ENCODE results near the gene PDLIM1. TPM values are rescaled to one million over a fixed set of nuclear protein-coding genes. Genes with fewer than 3 reads are reported as not detected.
A peak's percentile ranks its signal among the peaks of the same experiment; 100 is the strongest.

Gene PDLIM1
- total and polyA plus RNA-seq, 2 experiments from 2014 or later: 111 to 233 TPM

- no peak for DNase-seq (ENCODE audit: low spot score)
- H3K4me3 Mint-ChIP-seq: no peak overlapping the region
Observed at GRCh38 chr10:95217476-95217875, 73.3 kb downstream of the PDLIM1 start.

GRCh38 chr10:95214793-95215192 lies 76.0 kb downstream of the PDLIM1 start:
- peaks cover 6% of the 10 kb centered on the region; the same call in 2 of the 3 replicates for H3K4me1 Mint-ChIP-seq
- peaks cover 4% of the 10 kb centered on the region for H3K4me1 ChIP-seq (ENCODE audit: insufficient read depth)
- no peaks in the 10 kb centered on the region for H3K9me3 Mint-ChIP-seq
- H3K4me3 ChIP-seq: no peak overlapping the region
- H3K27me3 ChIP-seq (ENCODE audit: insufficient read depth): no peaks in the 10 kb centered on the region
- H4K20me1 ChIP-seq (replicated peaks; ENCODE audit: insufficient read depth): no peaks in the 10 kb centered on the region
- H3F3A ChIP-seq (replicated peaks; ENCODE audit: low read depth): no peaks in the 10 kb centered on the region
- H2AFZ ChIP-seq: no peak overlapping the region
- peaks cover 11% of the 10 kb centered on the region; the same call in 1 of the 2 replicates for H3K9me2 ChIP-seq (ENCODE audit: insufficient read depth)
- no peak overlapping the region for H3K4me3 Mint-ChIP-seq
- no peaks in the 10 kb centered on the region for H3K36me3 ChIP-seq (ENCODE audit: insufficient read depth)
- no peak overlapping the region for H3K4me2 ChIP-seq
- peaks cover 22% of the 10 kb centered on the region for H3K36me3 Mint-ChIP-seq (ENCODE audit: low read depth)
- DNase-seq (ENCODE audit: low spot score) (no peak), ATAC-seq (no peak)
- no peaks in the 10 kb centered on the region for H3K79me2 ChIP-seq (replicated peaks; ENCODE audit: insufficient read depth)
- no peaks in the 10 kb centered on the region for H3K27me3 Mint-ChIP-seq (ENCODE audit: insufficient read depth, low read depth, poor library complexity)
- peak overlapping the region; percentile 47; the same call in 1 of the 2 replicates for H3K27ac Mint-ChIP-seq
- H3K27ac ChIP-seq (ENCODE audit: low read depth): no peak overlapping the region
- TF ChIP-seq EZH2 (IDR thresholded peaks at IDR 0.05; ENCODE audit: low read depth, unreplicated experiment) (no peak), ZNF462 (CRISPR knock-in tag; IDR thresholded peaks at IDR 0.05) (no peak), STAT1 (IDR thresholded peaks at IDR 0.05; ENCODE audit: unreplicated experiment) (no peak), REST (IDR thresholded peaks at IDR 0.05; ENCODE audit: unreplicated experiment) (no peak), ZNF331 (CRISPR knock-in tag; IDR thresholded peaks at IDR 0.05; ENCODE audit: low read depth) (no peak), NANOG (IDR thresholded peaks at IDR 0.05; ENCODE audit: borderline replicate concordance) (no peak), POLR2AphosphoS5 (IDR thresholded peaks at IDR 0.05; ENCODE audit: low read depth) (no peak), CTCF (conservative IDR thresholded peaks at IDR 0.05; ENCODE audit: low read depth in 2 of 2) (no peak), CREB1 (CRISPR knock-in tag; IDR thresholded peaks at IDR 0.05; ENCODE audit: low read depth) (no peak)

More at GRCh38 chr10:95217476-95217875, 73.3 kb downstream of the PDLIM1 start:
- TF ChIP-seq JUNB (IDR thresholded peaks at IDR 0.05; ENCODE audit: unreplicated experiment): no peak
- TF ChIP-seq ZNF331 (CRISPR knock-in tag; IDR thresholded peaks at IDR 0.05; ENCODE audit: low read depth): no peak
- Histone ChIP-seq H3K27me3 (ENCODE audit: insufficient read depth) (no peaks in the 10 kb centered on the region), H3K79me2 (replicated peaks; ENCODE audit: insufficient read depth) (no peaks in the 10 kb centered on the region), H3K36me3 (ENCODE audit: insufficient read depth) (no peaks in the 10 kb centered on the region), H2AFZ (no peak overlapping the region), H3F3A (replicated peaks; ENCODE audit: low read depth) (no peaks in the 10 kb centered on the region), H3K9me2 (ENCODE audit: insufficient read depth) (peaks cover 8% of the 10 kb centered on the region; the same call in 1 of the 2 replicates), H3K4me2 (no peak overlapping the region), H3K4me3 (no peak overlapping the region), H3K27ac (ENCODE audit: low read depth) (no peak overlapping the region), H4K20me1 (replicated peaks; ENCODE audit: insufficient read depth) (no peaks in the 10 kb centered on the region), H3K4me1 (ENCODE audit: insufficient read depth) (peaks cover 15% of the 10 kb centered on the region)
- Mint-ChIP-seq H3K9me3 (no peaks in the 10 kb centered on the region), H3K27me3 (ENCODE audit: insufficient read depth, low read depth, poor library complexity) (no peaks in the 10 kb centered on the region), H3K4me1 (peaks cover 26% of the 10 kb centered on the region), H3K27ac (no peak overlapping the region), H3K36me3 (ENCODE audit: low read depth) (peaks cover 30% of the 10 kb centered on the region)
- no peak for ATAC-seq
